ENCODE measurements around the gene PNPT1. TPM values are rescaled to one million over a fixed set of nuclear protein-coding genes. Genes with fewer than 3 reads are reported as not detected.

The PNPT1 gene
- total RNA-seq, 1 experiment from 2014 or later = 33.4 TPM

- no peaks in the 10 kb centered on the region for H3K23me2 ChIP-seq (ENCODE audit: insufficient read length, low read depth, low read length, poor library complexity, severe bottlenecking)
- H3K4ac ChIP-seq (ENCODE audit: low read depth, low read length) = no peak overlapping the region
- Mint-ChIP-seq H3K27ac (peak overlapping the region in 1 of 3 experiments; percentile 69; a peak in 1 of 7 replicates), H3K27me3 (ENCODE audit: low read depth) (peaks cover 10% of the 10 kb centered on the region), H3K36me3 (ENCODE audit: insufficient read depth in 1 of 3, low read depth in 3 of 3) (no peaks in the 10 kb centered on the region), H3K4me1 (peaks cover 3 to 5% of the 10 kb centered on the region in 2 experiments), H3K4me3 (no peak overlapping the region), H3K9me3 (no peaks in the 10 kb centered on the region)
- H2AFZ ChIP-seq (ENCODE audit: low read length) = no peak overlapping the region
- no peak overlapping the region for H3K4me2 ChIP-seq (ENCODE audit: insufficient read depth, insufficient read length, low read length)
- H4K5ac ChIP-seq (ENCODE audit: insufficient read length, low read depth, low read length) = no peak overlapping the region
- H2AK5ac ChIP-seq (ENCODE audit: insufficient read length, low read length) = no peak overlapping the region
- H4K20me1 ChIP-seq (ENCODE audit: control insufficient read depth, insufficient read depth, insufficient read length) = no peaks in the 10 kb centered on the region
- no CpG with 5 or more reads among the region's 7 CpGs for WGBS (ENCODE audit: extremely low coverage, insufficient read length, low lambda C conversion rate)
- no peak overlapping the region for H3K27ac ChIP-seq (ENCODE audit: insufficient read length, low read depth, low read length)
- no peak overlapping the region for H2BK5ac ChIP-seq (ENCODE audit: insufficient read length, low read length)
- no peak overlapping the region for H4K8ac ChIP-seq (replicated peaks; ENCODE audit: insufficient read length, low read depth, low read length)
- H3K79me1 ChIP-seq (ENCODE audit: insufficient read depth, low read depth, low read length, poor library complexity, severe bottlenecking) = no peaks in the 10 kb centered on the region
- H2BK120ac ChIP-seq (ENCODE audit: low read depth, low read length, poor library complexity, severe bottlenecking) = no peak overlapping the region
- no peaks in the 10 kb centered on the region for H3K4me1 ChIP-seq (ENCODE audit: insufficient read depth, low read length)
- TF ChIP-seq CTCF (conservative IDR thresholded peaks at IDR 0.05) = no peak
- H3K79me2 ChIP-seq (ENCODE audit: insufficient read depth, low read length) = no peaks in the 10 kb centered on the region
- no peak overlapping the region for H4K91ac ChIP-seq (ENCODE audit: insufficient read length, low read depth, low read length)
- no peak overlapping the region for H2BK20ac ChIP-seq (ENCODE audit: low read depth, low read length, poor library complexity, severe bottlenecking)
- no peak overlapping the region for H3K23ac ChIP-seq (ENCODE audit: insufficient read length, low read depth, low read length)
- no peak overlapping the region for H3K18ac ChIP-seq (ENCODE audit: insufficient read length, low read depth, low read length)
- no peak overlapping the region for H3T11ph ChIP-seq (ENCODE audit: low read length)
- H2BK12ac ChIP-seq (ENCODE audit: insufficient read length, low read depth, low read length) = no peak overlapping the region
- no peak overlapping the region for H3K14ac ChIP-seq (ENCODE audit: insufficient read depth, low read length)
- no peak overlapping the region for H3K56ac ChIP-seq (ENCODE audit: insufficient read length, low read depth, low read length)
- no peaks in the 10 kb centered on the region for H3K27me3 ChIP-seq (ENCODE audit: insufficient read depth, low read length)
- H3K9ac ChIP-seq (ENCODE audit: extremely low read depth, insufficient read length, low read length) = no peak overlapping the region
- H3K9me3 ChIP-seq (ENCODE audit: control insufficient read depth, low read depth, low read length) = no peaks in the 10 kb centered on the region
- H2BK15ac ChIP-seq (ENCODE audit: low read depth, low read length) = no peak overlapping the region
- no peak for DNase-seq
Measured at GRCh38 chr2:55705027-55705653, 11.5 kb upstream of the PNPT1 start.

All from H9 (cell line).